ENCODE measurements around the gene RAD51B. TPM values are rescaled to one million over a fixed set of nuclear protein-coding genes. Genes with fewer than 3 reads are reported as not detected.
A peak's percentile ranks its signal among the peaks of the same experiment; 100 is the strongest.

Gene RAD51B
- polyA plus RNA-seq, 1 donor (not counting 4 experiments of a cell fraction or from before 2014, with no cell fraction given), result 13.3 TPM

- peaks cover 23% of the 10 kb centered on the region for H3K4me1 ChIP-seq (ENCODE audit: control insufficient read depth, extremely low read depth, insufficient read depth, low read length)
- H3K9me3 ChIP-seq (ENCODE audit: control insufficient read depth, low read depth, low read length), result no peaks in the 10 kb centered on the region
- no peaks in the 10 kb centered on the region for H3K27me3 ChIP-seq (ENCODE audit: control insufficient read depth, extremely low read depth, insufficient read depth, low read length)
- no peak overlapping the region for H3K4me3 ChIP-seq (ENCODE audit: control insufficient read depth in 2 of 3, extremely low read depth in 1 of 3, insufficient read depth in 2 of 3, low read depth in 1 of 3, low read length in 3 of 3)
- DNase-seq (ENCODE audit: low read depth, low spot score) (no peak), FAIRE-seq (no peak)
- no peak overlapping the region for H3K4me2 ChIP-seq (ENCODE audit: control insufficient read depth, extremely low read depth, insufficient read depth, low read depth, low read length)
- no peaks in the 10 kb centered on the region for H3K9me1 ChIP-seq (ENCODE audit: control insufficient read depth, extremely low read depth, insufficient read depth, low read length)
- no peaks in the 10 kb centered on the region for H3K36me3 ChIP-seq (ENCODE audit: control insufficient read depth in 2 of 2, extremely low read depth in 1 of 2, insufficient read depth in 2 of 2, low read length in 2 of 2)
- no peak overlapping the region for H2AFZ ChIP-seq (ENCODE audit: control insufficient read depth, low read length)
- no peak for TF ChIP-seq EZH2 (IDR thresholded peaks at IDR 0.05; ENCODE audit: low read length)
- TF ChIP-seq, protein P1, sequence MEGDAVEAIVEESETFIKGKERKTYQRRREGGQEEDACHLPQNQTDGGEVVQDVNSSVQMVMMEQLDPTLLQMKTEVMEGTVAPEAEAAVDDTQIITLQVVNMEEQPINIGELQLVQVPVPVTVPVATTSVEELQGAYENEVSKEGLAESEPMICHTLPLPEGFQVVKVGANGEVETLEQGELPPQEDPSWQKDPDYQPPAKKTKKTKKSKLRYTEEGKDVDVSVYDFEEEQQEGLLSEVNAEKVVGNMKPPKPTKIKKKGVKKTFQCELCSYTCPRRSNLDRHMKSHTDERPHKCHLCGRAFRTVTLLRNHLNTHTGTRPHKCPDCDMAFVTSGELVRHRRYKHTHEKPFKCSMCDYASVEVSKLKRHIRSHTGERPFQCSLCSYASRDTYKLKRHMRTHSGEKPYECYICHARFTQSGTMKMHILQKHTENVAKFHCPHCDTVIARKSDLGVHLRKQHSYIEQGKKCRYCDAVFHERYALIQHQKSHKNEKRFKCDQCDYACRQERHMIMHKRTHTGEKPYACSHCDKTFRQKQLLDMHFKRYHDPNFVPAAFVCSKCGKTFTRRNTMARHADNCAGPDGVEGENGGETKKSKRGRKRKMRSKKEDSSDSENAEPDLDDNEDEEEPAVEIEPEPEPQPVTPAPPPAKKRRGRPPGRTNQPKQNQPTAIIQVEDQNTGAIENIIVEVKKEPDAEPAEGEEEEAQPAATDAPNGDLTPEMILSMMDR (optimal IDR thresholded peaks at IDR 0.05 in 1 of 3, IDR thresholded peaks at IDR 0.05 in 1 of 3, conservative IDR thresholded peaks at IDR 0.05 in 1 of 3; ENCODE audit: extremely low read depth in 1 of 3, insufficient read depth in 2 of 3, low read length in 3 of 3), result no peak
- H3K9ac ChIP-seq (ENCODE audit: control insufficient read depth, extremely low read depth, insufficient read depth, low read length), result no peak overlapping the region
- H3K79me2 ChIP-seq (ENCODE audit: control insufficient read depth, insufficient read depth, low read length), result no peaks in the 10 kb centered on the region
- dilution Hi-C loops (cut with MboI; ENCODE audit: extremely low pct_ligation_motif_present, low sequenced_read_pairs), result no loop called here
- H4K20me1 ChIP-seq (ENCODE audit: control insufficient read depth, extremely low read depth, insufficient read depth, low read length), result no peaks in the 10 kb centered on the region
- no peak overlapping the region for H3K27ac ChIP-seq (ENCODE audit: control insufficient read depth, insufficient read depth, low read length)
These were observed 597.6 kb downstream of the RAD51B start for GRCh38 chr14:68417009-68417650.

DNA sequence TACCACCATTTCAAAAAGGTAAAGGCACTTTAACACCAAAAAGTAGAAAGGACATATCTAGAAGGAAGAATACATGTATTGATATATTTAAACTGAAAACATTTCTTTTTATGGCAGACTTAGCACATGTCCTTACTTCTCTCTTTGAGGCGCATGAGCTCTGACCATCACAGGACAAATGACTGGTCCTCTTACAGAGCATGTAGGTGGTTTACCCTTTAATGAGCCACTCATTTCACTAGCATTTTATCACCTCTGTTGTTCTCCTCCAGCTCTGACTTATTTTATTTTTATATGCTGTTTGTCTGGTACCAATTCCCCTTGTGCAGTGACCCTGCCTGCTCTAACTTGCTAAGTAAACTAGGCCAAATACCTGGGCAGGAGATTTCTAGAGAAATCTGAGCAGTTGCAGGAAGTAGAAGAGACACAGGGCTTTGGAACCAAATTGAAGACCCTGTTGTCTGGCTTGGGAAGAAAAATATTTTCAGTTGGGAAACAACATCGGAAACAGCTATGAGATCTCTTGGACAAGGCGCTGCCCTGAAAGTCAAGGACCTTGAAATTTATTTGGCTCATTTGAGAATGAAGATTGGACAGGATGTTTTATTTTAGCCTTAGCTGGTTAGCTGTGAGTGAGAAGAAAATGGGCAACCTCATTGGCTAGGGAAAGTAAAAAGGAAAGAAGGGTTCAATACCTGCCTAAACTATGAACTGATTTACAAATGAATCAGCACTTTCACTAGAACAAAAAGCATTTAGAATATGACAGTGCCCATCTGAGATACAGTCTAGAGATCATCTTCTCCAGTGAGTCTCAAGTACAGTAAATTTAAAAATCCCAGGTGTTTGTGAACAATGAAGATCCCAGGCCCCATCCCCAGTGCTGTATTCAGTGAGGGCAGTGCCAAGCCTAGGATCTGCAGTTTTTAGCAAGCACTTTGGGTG is 598.9 kb downstream of the RAD51B start:
- H3K4me1 ChIP-seq (ENCODE audit: control insufficient read depth, extremely low read depth, insufficient read depth, low read length), result peaks cover 10% of the 10 kb centered on the region
- dilution Hi-C loops (cut with MboI; ENCODE audit: extremely low pct_ligation_motif_present, low sequenced_read_pairs), result no loop called here

More for the DNA sequence above, 598.9 kb downstream of the RAD51B start:
- H3K27ac ChIP-seq (ENCODE audit: control insufficient read depth, insufficient read depth, low read length), result no peak overlapping the region
- no peak for DNase-seq (ENCODE audit: low read depth, low spot score)
- H4K20me1 ChIP-seq (ENCODE audit: control insufficient read depth, extremely low read depth, insufficient read depth, low read length), result no peaks in the 10 kb centered on the region
- TF ChIP-seq EZH2 (IDR thresholded peaks at IDR 0.05; ENCODE audit: low read length), result no peak
- TF ChIP-seq, protein P1 (optimal IDR thresholded peaks at IDR 0.05 in 1 of 3, IDR thresholded peaks at IDR 0.05 in 1 of 3, conservative IDR thresholded peaks at IDR 0.05 in 1 of 3; ENCODE audit: extremely low read depth in 1 of 3, insufficient read depth in 2 of 3, low read length in 3 of 3), result no peak
- no peaks in the 10 kb centered on the region for H3K9me1 ChIP-seq (ENCODE audit: control insufficient read depth, extremely low read depth, insufficient read depth, low read length)
- no peaks in the 10 kb centered on the region for H3K36me3 ChIP-seq (ENCODE audit: control insufficient read depth in 2 of 2, extremely low read depth in 1 of 2, insufficient read depth in 2 of 2, low read length in 2 of 2)
- peak overlapping the region; percentile 10 for H3K4me2 ChIP-seq (ENCODE audit: control insufficient read depth, extremely low read depth, insufficient read depth, low read depth, low read length)
- H3K79me2 ChIP-seq (ENCODE audit: control insufficient read depth, insufficient read depth, low read length), result no peaks in the 10 kb centered on the region
- H3K9ac ChIP-seq (ENCODE audit: control insufficient read depth, extremely low read depth, insufficient read depth, low read length), result no peak overlapping the region
- H3K9me3 ChIP-seq (ENCODE audit: control insufficient read depth, low read depth, low read length), result no peaks in the 10 kb centered on the region
- peak; percentile 36 for FAIRE-seq
- H3K4me3 ChIP-seq (ENCODE audit: control insufficient read depth in 2 of 3, extremely low read depth in 1 of 3, insufficient read depth in 2 of 3, low read depth in 1 of 3, low read length in 3 of 3), result no peak overlapping the region
- peak overlapping the region; percentile 66 for H2AFZ ChIP-seq (ENCODE audit: control insufficient read depth, low read length)
- no peaks in the 10 kb centered on the region for H3K27me3 ChIP-seq (ENCODE audit: control insufficient read depth, extremely low read depth, insufficient read depth, low read length)

Data from keratinocyte (primary cell).